WTC11 (cell line): Measurements from ENCODE around the gene KCNT2. TPM values are rescaled to one million over a fixed set of nuclear protein-coding genes. Genes with fewer than 3 reads are reported as not detected.

ENCODE experiments used
- ATAC-seq: fragments of 200-7000 bp; cut with Tn5 transposase; 2 replicates; pipeline ENCODE4 v1.10.0; 2021; ENCODE audit warnings: mild to moderate bottlenecking, moderate library complexity
- CTCF ChIA-PET: fragments of 300-600 bp; sonication (Branson Sonifier 250); formaldehyde crosslinking; loops from one replicate; lab custom pipeline; 2021; ENCODE audit warnings: antibody characterized with exemption; lab: Charles Lee
- POLR2A ChIA-PET: fragments of 350-600 bp; sonication (Branson Sonifier 250); formaldehyde crosslinking; loops from one replicate; lab custom pipeline; 2021; ENCODE audit warnings: antibody characterized with exemption; lab: Charles Lee
- DNase-seq: peaks from one replicate; pipeline ENCODE4 v3.0.0; 2021; ENCODE audit warnings: low spot score
- H3K27ac Mint-ChIP-seq: 2 replicates; pipeline ENCODE4 v1.8.0; 2021; ENCODE audit warnings: mixed read lengths
- H3K27me3 Mint-ChIP-seq: 2 replicates; pipeline ENCODE4 v1.8.0; 2021; ENCODE audit warnings: low read depth, mild to moderate bottlenecking, moderate library complexity, mixed read lengths
- H3K36me3 Mint-ChIP-seq: 2 replicates; pipeline ENCODE4 v1.8.0; 2021; ENCODE audit warnings: mixed read lengths
- H3K4me1 Mint-ChIP-seq: 2 replicates; pipeline ENCODE4 v1.8.0; 2022; ENCODE audit warnings: mixed read lengths
- H3K4me3 Mint-ChIP-seq: 2 replicates; pipeline ENCODE4 v1.8.0; 2021; ENCODE audit warnings: mild to moderate bottlenecking, moderate library complexity, mixed read lengths
- H3K9me3 Mint-ChIP-seq: 2 replicates; pipeline ENCODE4 v1.8.0; 2021; ENCODE audit warnings: mixed read lengths
- ATF1 ChIP-seq: sonication (generic); formaldehyde crosslinking; IDR thresholded peaks from 2 replicates; pipeline ENCODE4 v1.8.1; 2023; ENCODE audit warnings: mild to moderate bottlenecking, moderate library complexity, missing genetic modification reagents
- CREB1 ChIP-seq: sonication (generic); formaldehyde crosslinking; IDR thresholded peaks from 2 replicates; pipeline ENCODE4 v1.8.0; 2023; ENCODE audit warnings: mild to moderate bottlenecking, missing genetic modification reagents
- ETV6 ChIP-seq: sonication (generic); formaldehyde crosslinking; IDR thresholded peaks from 2 replicates; pipeline ENCODE4 v1.8.1; 2022; ENCODE audit warnings: mild to moderate bottlenecking, missing genetic modification reagents
- MXD4 ChIP-seq: fragments of 250-450 bp; sonication (Bioruptor Pico); IDR thresholded peaks from 2 replicates; pipeline ENCODE4 v1.8.0; 2021; ENCODE audit warnings: mild to moderate bottlenecking, moderate library complexity, borderline replicate concordance
- NFYB ChIP-seq: sonication (generic); formaldehyde crosslinking; conservative IDR thresholded peaks from 2 replicates; pipeline ENCODE4 v1.8.0; 2022; ENCODE audit warnings: low read depth, missing genetic modification reagents
- RELA ChIP-seq: sonication (generic); formaldehyde crosslinking; IDR thresholded peaks from 2 replicates; pipeline ENCODE4 v1.8.1; 2022; ENCODE audit warnings: missing genetic modification reagents, mild to moderate bottlenecking, borderline replicate concordance
- SMAD4 ChIP-seq: sonication (generic); formaldehyde crosslinking; IDR thresholded peaks from 2 replicates; pipeline ENCODE4 v1.8.0; 2022; ENCODE audit warnings: mild to moderate bottlenecking, missing genetic modification reagents
- SOX15 ChIP-seq: fragments of 250-450 bp; sonication (Bioruptor Pico); IDR thresholded peaks from 2 replicates; pipeline ENCODE4 v1.9.0; 2021; ENCODE audit warnings: mild to moderate bottlenecking
- ZNF138 ChIP-seq: sonication (generic); formaldehyde crosslinking; conservative IDR thresholded peaks from 2 replicates; pipeline ENCODE4 v1.8.1; 2022; ENCODE audit warnings: mild to moderate bottlenecking, moderate library complexity, missing genetic modification reagents
- ZNF396 ChIP-seq: fragments of 250-450 bp; sonication (Bioruptor Pico); IDR thresholded peaks from 2 replicates; pipeline ENCODE4 v1.8.0; 2021; ENCODE audit warnings: mild to moderate bottlenecking, moderate library complexity, borderline replicate concordance
- ZNF416 ChIP-seq: fragments of 250-450 bp; sonication (Bioruptor Pico); IDR thresholded peaks from 2 replicates; pipeline ENCODE4 v1.9.0; 2021; ENCODE audit warnings: mild to moderate bottlenecking, inconsistent platforms
- total RNA-seq: library from RNA; stranded (reverse); gene quantifications from 3 replicates; pipeline ENCODE4 v1.2.3, GENCODE V29; 2021
- TF ChIP-seq, protein P1 (sequence below): fragments of 250-450 bp; sonication (Bioruptor Pico); IDR thresholded peaks from 2 replicates; pipeline ENCODE4 v2.1.2; 2022; ENCODE audit warnings: mild to moderate bottlenecking, moderate library complexity
- TF ChIP-seq, protein P2 (sequence below): fragments of 250-450 bp; sonication (Bioruptor Pico); conservative IDR thresholded peaks from 2 replicates; pipeline ENCODE4 v1.9.0; 2021; ENCODE audit warnings: mild to moderate bottlenecking
- TF ChIP-seq, protein P3 (sequence below): sonication (generic); formaldehyde crosslinking; IDR thresholded peaks from 2 replicates; pipeline ENCODE4 v1.8.1; 2023; ENCODE audit warnings: mild to moderate bottlenecking, moderate library complexity, missing genetic modification reagents
- TF ChIP-seq, protein P4 (sequence below): sonication (generic); formaldehyde crosslinking; IDR thresholded peaks from 2 replicates; pipeline ENCODE4 v1.8.0; 2022; ENCODE audit warnings: missing genetic modification reagents
- TF ChIP-seq, protein P5 (sequence below): fragments of 250-450 bp; sonication (Bioruptor Pico); IDR thresholded peaks from 2 replicates; pipeline ENCODE4 v1.9.0; 2021; ENCODE audit warnings: mild to moderate bottlenecking, borderline replicate concordance
- TF ChIP-seq, protein P6 (sequence below): sonication (generic); formaldehyde crosslinking; conservative IDR thresholded peaks from 2 replicates; pipeline ENCODE4 v1.8.1; 2022; ENCODE audit warnings: mild to moderate bottlenecking, missing genetic modification reagents
- TF ChIP-seq, protein P7 (sequence below): sonication (generic); formaldehyde crosslinking; IDR thresholded peaks from 2 replicates; pipeline ENCODE4 v1.8.1; 2023; ENCODE audit warnings: mild to moderate bottlenecking, missing genetic modification reagents, moderate library complexity

Gene KCNT2
- total RNA-seq, 1 experiment from 2014 or later: 11.6 TPM

DNA sequence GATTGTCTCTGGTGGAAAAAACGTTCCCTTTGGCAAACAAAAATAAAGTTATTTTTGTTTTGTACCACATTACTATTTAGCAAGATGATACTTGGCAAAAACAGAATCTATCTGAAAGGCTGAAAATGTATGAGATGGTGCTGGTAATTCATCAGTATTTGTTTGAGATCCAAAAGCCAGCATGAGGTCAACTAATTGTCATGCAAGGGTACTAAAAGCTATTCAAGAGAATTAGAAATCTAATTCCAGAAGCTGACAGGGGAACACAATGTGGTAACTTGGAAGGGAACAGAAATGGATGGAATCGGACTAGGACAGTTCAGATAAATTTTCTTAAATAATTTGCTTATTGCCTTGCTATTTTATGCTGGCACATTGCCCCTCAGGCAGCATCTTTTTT is 263.8 kb downstream of the KCNT2 start:
- Mint-ChIP-seq H3K27ac (peak overlapping the region; percentile 46), H3K4me3 (no peak overlapping the region), H3K36me3 (no peaks in the 10 kb centered on the region), H3K4me1 (peaks cover 38% of the 10 kb centered on the region), H3K9me3 (no peaks in the 10 kb centered on the region), H3K27me3 (no peaks in the 10 kb centered on the region)
- DNase-seq (no peak), ATAC-seq (peak; percentile 44)
- POLR2A ChIA-PET: no interaction called here
- CTCF ChIA-PET: interaction anchor here (0.6 to 2.3 kb wide), 2 partner anchors 11 to 13 kb away, joined by 3 to 11 read pairs; no protein-coding TSS in a partner anchor
- TF ChIP-seq, protein P1, sequence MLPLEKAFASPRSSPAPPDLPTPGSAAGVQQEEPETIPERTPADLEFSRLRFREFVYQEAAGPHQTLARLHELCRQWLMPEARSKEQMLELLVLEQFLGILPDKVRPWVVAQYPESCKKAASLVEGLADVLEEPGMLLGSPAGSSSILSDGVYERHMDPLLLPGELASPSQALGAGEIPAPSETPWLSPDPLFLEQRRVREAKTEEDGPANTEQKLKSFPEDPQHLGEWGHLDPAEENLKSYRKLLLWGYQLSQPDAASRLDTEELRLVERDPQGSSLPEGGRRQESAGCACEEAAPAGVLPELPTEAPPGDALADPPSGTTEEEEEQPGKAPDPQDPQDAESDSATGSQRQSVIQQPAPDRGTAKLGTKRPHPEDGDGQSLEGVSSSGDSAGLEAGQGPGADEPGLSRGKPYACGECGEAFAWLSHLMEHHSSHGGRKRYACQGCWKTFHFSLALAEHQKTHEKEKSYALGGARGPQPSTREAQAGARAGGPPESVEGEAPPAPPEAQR (CRISPR knock-in tag): no peak
- TF ChIP-seq NFYB (CRISPR knock-in tag) (no peak), CREB1 (CRISPR knock-in tag) (no peak), ATF1 (no peak), RELA (CRISPR knock-in tag) (no peak), ZNF138 (CRISPR knock-in tag) (no peak), ETV6 (CRISPR knock-in tag) (no peak), ZNF416 (no peak), SOX15 (CRISPR knock-in tag) (no peak), ZNF396 (CRISPR knock-in tag) (no peak), SMAD4 (CRISPR knock-in tag) (no peak), MXD4 (CRISPR knock-in tag) (no peak)
- TF ChIP-seq, protein P2, sequence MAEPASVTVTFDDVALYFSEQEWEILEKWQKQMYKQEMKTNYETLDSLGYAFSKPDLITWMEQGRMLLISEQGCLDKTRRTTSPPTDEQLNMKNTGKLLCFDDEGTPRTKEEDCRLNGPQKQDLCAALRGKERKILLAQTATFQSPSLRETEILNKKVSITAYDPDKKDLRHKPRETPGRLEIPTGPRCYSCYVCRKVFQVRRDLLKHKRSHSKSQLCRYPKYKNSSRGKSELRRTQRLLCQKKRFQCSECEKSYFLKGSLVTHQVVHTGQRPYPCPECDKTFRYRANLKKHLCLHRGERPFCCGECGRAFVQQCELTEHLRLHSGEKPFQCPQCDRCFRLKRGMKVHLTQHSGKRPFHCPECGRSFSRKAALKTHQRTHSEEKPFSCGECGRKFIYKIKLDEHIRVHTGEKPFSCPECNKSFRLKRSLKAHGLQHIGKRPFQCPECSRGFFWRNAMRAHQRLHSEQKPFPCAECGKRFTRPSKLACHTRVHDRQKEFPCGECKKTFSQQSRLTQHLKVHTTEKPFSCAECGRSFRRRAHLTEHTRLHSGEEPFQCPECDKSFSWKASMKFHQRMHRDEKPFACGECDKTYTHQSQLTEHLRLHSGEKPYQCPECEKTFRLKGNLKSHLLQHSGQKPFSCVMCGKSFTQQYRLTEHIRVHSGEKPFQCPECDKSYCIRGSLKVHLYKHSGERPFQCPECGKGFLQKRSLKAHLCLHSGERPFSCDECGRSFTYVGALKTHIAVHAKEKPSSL (CRISPR knock-in tag): no peak
- TF ChIP-seq, protein P3, sequence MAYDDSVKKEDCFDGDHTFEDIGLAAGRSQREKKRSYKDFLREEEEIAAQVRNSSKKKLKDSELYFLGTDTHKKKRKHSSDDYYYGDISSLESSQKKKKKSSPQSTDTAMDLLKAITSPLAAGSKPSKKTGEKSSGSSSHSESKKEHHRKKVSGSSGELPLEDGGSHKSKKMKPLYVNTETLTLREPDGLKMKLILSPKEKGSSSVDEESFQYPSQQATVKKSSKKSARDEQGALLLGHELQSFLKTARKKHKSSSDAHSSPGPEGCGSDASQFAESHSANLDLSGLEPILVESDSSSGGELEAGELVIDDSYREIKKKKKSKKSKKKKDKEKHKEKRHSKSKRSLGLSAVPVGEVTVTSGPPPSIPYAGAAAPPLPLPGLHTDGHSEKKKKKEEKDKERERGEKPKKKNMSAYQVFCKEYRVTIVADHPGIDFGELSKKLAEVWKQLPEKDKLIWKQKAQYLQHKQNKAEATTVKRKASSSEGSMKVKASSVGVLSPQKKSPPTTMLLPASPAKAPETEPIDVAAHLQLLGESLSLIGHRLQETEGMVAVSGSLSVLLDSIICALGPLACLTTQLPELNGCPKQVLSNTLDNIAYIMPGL (CRISPR knock-in tag): no peak
- TF ChIP-seq, protein P4, sequence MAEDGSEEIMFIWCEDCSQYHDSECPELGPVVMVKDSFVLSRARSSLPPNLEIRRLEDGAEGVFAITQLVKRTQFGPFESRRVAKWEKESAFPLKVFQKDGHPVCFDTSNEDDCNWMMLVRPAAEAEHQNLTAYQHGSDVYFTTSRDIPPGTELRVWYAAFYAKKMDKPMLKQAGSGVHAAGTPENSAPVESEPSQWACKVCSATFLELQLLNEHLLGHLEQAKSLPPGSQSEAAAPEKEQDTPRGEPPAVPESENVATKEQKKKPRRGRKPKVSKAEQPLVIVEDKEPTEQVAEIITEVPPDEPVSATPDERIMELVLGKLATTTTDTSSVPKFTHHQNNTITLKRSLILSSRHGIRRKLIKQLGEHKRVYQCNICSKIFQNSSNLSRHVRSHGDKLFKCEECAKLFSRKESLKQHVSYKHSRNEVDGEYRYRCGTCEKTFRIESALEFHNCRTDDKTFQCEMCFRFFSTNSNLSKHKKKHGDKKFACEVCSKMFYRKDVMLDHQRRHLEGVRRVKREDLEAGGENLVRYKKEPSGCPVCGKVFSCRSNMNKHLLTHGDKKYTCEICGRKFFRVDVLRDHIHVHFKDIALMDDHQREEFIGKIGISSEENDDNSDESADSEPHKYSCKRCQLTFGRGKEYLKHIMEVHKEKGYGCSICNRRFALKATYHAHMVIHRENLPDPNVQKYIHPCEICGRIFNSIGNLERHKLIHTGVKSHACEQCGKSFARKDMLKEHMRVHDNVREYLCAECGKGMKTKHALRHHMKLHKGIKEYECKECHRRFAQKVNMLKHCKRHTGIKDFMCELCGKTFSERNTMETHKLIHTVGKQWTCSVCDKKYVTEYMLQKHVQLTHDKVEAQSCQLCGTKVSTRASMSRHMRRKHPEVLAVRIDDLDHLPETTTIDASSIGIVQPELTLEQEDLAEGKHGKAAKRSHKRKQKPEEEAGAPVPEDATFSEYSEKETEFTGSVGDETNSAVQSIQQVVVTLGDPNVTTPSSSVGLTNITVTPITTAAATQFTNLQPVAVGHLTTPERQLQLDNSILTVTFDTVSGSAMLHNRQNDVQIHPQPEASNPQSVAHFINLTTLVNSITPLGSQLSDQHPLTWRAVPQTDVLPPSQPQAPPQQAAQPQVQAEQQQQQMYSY (CRISPR knock-in tag): no peak
- TF ChIP-seq, protein P5, sequence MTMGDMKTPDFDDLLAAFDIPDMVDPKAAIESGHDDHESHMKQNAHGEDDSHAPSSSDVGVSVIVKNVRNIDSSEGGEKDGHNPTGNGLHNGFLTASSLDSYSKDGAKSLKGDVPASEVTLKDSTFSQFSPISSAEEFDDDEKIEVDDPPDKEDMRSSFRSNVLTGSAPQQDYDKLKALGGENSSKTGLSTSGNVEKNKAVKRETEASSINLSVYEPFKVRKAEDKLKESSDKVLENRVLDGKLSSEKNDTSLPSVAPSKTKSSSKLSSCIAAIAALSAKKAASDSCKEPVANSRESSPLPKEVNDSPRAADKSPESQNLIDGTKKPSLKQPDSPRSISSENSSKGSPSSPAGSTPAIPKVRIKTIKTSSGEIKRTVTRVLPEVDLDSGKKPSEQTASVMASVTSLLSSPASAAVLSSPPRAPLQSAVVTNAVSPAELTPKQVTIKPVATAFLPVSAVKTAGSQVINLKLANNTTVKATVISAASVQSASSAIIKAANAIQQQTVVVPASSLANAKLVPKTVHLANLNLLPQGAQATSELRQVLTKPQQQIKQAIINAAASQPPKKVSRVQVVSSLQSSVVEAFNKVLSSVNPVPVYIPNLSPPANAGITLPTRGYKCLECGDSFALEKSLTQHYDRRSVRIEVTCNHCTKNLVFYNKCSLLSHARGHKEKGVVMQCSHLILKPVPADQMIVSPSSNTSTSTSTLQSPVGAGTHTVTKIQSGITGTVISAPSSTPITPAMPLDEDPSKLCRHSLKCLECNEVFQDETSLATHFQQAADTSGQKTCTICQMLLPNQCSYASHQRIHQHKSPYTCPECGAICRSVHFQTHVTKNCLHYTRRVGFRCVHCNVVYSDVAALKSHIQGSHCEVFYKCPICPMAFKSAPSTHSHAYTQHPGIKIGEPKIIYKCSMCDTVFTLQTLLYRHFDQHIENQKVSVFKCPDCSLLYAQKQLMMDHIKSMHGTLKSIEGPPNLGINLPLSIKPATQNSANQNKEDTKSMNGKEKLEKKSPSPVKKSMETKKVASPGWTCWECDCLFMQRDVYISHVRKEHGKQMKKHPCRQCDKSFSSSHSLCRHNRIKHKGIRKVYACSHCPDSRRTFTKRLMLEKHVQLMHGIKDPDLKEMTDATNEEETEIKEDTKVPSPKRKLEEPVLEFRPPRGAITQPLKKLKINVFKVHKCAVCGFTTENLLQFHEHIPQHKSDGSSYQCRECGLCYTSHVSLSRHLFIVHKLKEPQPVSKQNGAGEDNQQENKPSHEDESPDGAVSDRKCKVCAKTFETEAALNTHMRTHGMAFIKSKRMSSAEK: no peak
- TF ChIP-seq, protein P6, sequence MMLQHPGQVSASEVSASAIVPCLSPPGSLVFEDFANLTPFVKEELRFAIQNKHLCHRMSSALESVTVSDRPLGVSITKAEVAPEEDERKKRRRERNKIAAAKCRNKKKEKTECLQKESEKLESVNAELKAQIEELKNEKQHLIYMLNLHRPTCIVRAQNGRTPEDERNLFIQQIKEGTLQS (CRISPR knock-in tag): no peak
- TF ChIP-seq, protein P7, sequence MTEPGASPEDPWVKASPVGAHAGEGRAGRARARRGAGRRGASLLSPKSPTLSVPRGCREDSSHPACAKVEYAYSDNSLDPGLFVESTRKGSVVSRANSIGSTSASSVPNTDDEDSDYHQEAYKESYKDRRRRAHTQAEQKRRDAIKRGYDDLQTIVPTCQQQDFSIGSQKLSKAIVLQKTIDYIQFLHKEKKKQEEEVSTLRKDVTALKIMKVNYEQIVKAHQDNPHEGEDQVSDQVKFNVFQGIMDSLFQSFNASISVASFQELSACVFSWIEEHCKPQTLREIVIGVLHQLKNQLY (CRISPR knock-in tag): no peak
